ENCODE data around the gene NHSL2.
"Not testable (repeated sequence)": the region's sequence is repeated elsewhere in the genome, so short reads cannot be mapped to it uniquely, and the experiment has no call there.

Gene NHSL2

GRCh38 chrX:72132456-72132855 lies 221.8 kb downstream of the NHSL2 start:
- DNase-seq = no peak

- DNase-seq = no peak
Measured at GRCh38 chrX:72133851-72134546, 223.4 kb downstream of the NHSL2 start.

- DNase-seq = no peak
Measured at GRCh38 chrX:72137846-72138495, 227.3 kb downstream of the NHSL2 start.

DNA sequence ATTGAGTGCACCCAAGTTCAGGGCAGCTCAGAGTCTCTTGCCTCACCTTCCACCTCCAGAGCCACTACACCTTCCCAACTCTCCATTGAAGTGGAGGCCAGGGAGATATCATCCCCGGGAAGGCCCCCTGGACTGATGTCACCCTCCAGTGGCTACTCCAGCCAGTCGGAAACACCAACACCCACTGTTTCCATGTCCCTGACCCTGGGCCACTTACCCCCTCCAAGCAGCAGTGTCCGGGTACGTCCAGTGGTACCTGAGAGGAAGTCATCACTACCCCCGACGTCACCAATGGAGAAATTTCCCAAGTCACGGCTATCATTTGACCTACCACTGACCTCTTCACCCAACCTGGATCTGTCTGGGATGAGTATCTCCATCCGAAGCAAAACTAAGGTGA lies 228.9 kb downstream of the NHSL2 start:
- DNase-seq = no peak

GRCh38 chrX:72141372-72142004 lies 230.8 kb downstream of the NHSL2 start:
- no peak for DNase-seq

DNA sequence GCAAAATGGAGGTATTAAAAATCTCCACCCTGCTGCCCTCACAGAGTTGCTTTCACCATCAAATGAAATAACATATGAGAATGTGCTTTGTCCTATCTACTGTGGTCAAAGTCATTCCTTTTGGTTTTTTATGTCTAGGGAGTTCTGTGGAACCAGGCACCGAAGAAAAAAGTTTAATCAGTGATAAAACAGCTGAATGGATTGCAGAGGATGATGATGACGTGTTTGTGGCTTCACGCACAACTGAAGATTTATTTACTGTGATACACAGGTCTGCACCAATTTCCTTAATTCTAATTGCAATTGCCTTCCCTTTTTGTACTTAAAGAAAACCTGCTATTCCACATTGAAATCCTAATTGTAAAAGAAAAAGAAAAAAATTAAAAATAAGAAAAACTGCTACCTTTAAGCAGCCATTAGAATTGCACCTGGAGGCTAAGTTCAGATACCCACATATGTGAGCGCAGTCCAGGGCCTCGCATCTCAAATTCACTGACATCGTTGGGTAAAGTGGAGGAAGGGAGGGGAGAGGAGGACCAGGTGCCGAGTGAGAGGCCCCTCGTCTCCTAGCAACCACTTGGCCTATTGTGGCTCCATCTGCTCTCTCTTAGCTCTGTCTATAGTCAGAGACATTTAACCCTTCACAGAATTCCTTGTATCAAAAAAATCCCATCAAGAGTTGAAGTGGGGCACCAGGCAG lies 231.6 kb downstream of the NHSL2 start:
- no peak for DNase-seq

DNA sequence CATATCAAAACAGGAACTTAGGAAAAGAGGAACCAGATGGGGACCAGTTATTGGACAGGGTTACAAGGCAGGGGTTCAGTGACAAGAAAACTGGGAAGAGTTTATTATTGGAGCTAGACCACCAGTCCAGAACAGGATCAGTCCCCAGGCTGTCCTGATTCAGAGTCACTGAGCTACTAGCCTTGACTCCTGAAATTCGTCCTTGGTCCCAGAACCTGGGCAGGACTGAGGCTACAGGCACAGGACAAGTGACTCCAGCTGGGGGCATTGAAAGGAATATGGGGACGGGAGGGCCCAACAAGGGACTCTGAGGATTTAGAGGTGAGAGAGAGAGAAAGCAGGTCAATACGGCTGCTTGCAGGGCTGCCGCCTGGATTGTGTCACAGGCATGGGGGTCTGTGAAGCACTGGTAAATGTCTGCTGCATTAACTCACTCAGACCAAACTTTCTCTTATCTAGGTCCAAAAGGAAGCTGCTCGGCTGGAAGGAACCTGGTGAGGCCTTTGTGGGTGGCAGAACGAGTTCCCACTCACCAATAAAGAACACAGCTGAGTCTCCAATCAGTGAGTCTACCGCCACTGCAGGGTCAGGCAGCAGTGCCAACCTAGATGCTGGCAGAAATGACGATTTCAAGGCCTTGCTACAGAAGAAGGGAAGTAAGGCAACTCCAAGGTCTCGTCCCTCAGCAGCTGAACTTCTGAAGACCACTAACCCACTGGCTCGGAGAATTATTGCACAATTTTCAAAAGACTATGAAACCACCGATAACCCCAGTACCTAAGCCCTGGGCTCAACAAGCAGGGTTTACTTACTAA lies 232.4 kb downstream of the NHSL2 start:
- peak in 1 of 2 donors; percentile 9 for DNase-seq

DNA sequence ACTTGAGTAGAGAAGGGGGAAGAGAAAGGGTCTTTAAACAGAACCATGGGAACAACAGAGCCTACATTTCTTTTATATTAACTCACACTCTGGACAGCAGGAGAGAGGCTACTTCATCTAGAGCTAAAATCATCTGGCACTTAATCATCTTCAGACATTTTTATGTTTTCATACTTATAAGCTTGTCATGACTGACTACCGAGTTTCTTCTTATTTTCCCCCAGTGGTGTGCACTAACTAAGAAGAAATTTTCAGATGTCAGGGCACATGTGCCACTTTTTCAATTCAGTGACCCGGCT lies 232.9 kb downstream of the NHSL2 start:
- no peak for DNase-seq

GRCh38 chrX:72145181-72145580 lies 234.5 kb downstream of the NHSL2 start:
- DNase-seq = no peak

GRCh38 chrX:72146527-72146926 lies 235.9 kb downstream of the NHSL2 start:
- DNase-seq = no peak

- no peak for DNase-seq
Measured at GRCh38 chrX:72158773-72159172, 248.1 kb downstream of the NHSL2 start.

- no peak for DNase-seq
Measured at GRCh38 chrX:72159769-72160168, 249.1 kb downstream of the NHSL2 start.

GRCh38 chrX:72165551-72165950 lies 254.9 kb downstream of the NHSL2 start:
- DNase-seq = no peak

DNA sequence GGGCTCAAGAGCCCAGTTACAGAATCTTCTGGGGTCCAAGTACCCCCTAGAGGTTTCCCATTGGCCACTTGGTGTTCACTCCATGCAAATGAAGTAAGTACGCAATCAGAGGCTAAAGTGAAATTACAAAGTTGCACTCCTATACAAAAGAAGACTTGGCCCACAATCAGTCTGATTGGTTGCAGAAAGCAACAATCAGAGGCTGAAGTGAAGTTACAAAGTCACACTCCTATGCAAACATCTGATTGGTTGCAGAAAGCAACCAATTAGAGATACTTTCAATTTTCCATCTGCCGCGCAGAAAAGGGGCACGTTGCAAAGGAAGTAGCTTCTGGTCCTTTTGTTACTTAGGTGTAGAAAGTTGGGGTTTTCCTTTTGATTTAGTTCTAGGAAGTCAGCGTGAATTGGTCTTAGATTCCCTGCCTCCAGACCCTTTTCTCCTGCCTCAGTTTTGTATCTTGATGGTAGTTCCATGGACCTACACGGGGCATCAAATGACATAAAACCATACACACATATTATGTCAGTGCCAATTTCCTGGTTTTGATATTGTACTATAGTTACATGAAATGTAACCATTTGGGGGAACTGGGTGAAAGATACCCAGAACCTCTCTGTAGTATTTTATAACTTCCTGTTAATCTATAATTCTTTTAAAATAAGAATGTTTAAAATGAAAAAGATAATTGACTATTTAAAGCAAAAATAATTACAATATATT lies 258.5 kb downstream of the NHSL2 start:
- peak; percentile 41 to 62 for DNase-seq

DNA sequence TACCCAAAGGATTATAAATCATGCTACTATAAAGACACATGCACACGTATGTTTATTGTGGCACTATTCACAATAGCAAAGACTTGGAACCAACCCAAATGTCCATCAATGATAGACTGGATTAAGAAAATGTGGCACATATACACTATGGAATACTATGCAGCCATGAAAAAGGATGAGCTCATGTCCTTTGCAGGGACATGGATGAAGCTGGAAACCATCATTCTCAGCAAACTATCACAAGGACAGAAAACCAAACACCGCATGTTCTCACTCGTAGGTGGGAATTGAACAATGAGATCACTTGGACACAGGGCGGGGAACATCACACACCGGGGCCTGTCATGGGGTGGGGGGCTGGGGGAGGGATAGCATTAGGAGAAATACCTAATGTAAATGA lies 265.6 kb downstream of the NHSL2 start:
- not testable (repeated sequence) for DNase-seq

DNA sequence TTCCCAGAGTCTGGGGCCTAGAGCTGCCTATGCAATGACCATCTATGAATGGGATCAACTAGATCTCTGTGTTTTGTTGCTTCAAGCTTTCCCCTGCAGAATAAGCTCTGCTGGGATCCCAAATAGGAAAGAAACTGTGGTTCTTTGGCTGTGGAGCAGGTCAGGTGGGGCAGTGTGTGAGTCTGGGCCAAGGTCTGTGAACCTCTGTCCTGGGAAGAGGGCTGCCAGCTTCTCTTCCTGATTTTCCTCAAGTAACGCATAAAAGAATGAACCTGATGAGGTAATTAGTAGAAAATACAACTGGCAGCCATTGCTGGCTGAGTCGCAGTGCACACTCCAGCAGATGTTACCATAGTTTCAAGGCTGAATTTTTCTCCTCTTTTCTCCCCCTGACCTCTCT lies 266.3 kb downstream of the NHSL2 start:
- DNase-seq = no peak

DNA sequence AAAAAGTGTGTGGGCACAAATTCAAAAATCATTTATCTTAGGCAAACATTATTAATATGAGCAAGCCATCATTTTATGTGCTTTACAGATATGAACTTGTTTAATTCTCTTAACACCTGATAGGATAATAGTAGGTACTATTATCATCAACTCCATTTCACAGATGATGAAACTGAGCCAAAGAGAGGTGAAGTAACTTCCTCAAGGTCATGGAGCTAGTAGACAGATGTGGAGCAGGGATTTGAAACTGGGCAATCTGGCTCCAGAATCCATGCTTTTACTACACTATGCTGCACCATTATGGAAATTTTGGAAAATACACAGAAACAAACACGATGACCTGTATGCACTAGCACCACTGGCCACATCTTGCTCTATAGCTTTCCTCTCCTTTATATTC lies 269.9 kb downstream of the NHSL2 start:
- DNase-seq = peak; percentile 14 to 19

DNA sequence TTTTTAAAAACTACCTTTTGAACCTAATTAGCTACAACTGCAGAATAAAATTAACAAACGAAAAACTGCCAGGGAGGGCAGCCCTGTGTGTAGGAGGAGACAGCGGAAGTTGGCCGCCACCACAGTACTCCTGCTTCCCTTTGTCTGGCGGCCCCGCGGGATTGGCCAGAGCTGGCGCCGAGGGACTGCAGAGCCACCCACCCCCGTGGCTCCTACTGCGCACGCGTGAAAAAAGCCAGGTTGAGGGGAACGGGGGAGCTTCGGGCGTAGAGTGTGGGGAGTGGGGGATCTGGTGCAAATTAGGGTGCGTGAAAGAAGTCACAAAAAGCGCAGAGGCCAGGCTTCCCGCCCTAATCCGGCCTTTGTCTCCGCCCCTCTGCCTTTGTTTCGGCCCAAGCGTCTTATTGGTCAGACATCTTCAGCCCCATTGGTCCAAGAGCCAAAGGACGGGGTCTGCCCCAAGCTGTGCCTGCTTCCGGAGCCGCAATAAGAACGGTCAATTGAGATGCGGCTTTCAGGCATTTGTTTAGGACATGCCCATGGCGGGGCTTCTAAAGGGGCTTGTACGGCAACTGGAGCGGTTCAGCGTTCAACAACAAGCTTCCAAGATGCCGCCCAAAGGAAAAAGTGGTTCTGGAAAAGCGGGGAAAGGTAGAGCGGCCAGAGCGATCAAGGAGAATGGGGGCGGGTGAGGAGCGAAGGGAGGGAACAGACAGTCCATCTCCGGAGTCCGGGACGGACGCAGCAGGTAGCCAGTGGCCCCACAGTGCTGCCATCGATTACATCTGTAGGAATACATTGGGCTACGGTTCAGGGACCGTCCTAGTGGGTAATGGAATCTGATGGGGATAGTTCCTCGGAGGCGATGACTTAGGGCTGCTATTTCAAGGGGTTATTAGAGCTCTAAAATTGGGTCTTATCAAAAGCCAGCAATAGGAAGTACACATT lies 270.8 kb downstream of the NHSL2 start, which contains the start of gene PIN4:
Gene PIN4 (plus strand): TSS at position 580 of the 948 bp plus-strand sequence. CDS start 29 bp downstream, at position 609.
- peak; percentile 94 for DNase-seq

- no peak for DNase-seq
Measured at GRCh38 chrX:72182924-72183323, 272.3 kb downstream of the NHSL2 start.

GRCh38 chrX:72201836-72202536 lies 291.3 kb downstream of the NHSL2 start:
- DNase-seq = no peak

All from inflammatory macrophage (primary cell).